GM19372 (cell line): ENCODE data around the gene EPS8.

ENCODE experiments used
- ATAC-seq: cut with Tn5 transposase; IDR thresholded peaks from one replicate; pipeline ENCODE4 v1.9.1; 2021; ENCODE audit warnings: mild to moderate bottlenecking, low read depth, moderate library complexity; ENCODE audit not compliant: unreplicated experiment

The EPS8 gene

GRCh38 chr12:15789220-15790171 is at the start of gene EPS8:
TSS of gene EPS8 (minus strand) at chr12:15789388. CDS start at chr12:15682951, 106,437 bp downstream.
- peak; percentile 78 for ATAC-seq

GRCh38 chr12:15837141-15837790 is 48.1 kb upstream of the EPS8 start:
- no peak for ATAC-seq

GRCh38 chr12:15834575-15834974 is 45.4 kb upstream of the EPS8 start:
- ATAC-seq: no peak

- ATAC-seq: no peak
These were observed 42.3 kb upstream of the EPS8 start for GRCh38 chr12:15831315-15831978.

- no peak for ATAC-seq
These were observed 41.4 kb upstream of the EPS8 start for GRCh38 chr12:15830538-15830937.

- no peak for ATAC-seq
These were observed 40.8 kb upstream of the EPS8 start for GRCh38 chr12:15829949-15830348.

GRCh38 chr12:15829255-15829654 is 40.1 kb upstream of the EPS8 start:
- no peak for ATAC-seq

- ATAC-seq: no peak
These were observed 37.9 kb upstream of the EPS8 start for GRCh38 chr12:15827136-15827535.

- ATAC-seq: no peak
These were observed 35.3 kb upstream of the EPS8 start for GRCh38 chr12:15824516-15824915.

GRCh38 chr12:15823360-15824128 is 34.4 kb upstream of the EPS8 start:
- no peak for ATAC-seq

- ATAC-seq: no peak
These were observed 30.7 kb upstream of the EPS8 start for GRCh38 chr12:15819644-15820437.

- ATAC-seq: no peak
These were observed 29.2 kb upstream of the EPS8 start for GRCh38 chr12:15818418-15818817.

- ATAC-seq: no peak
These were observed 26.5 kb upstream of the EPS8 start for GRCh38 chr12:15815730-15816129.

- no peak for ATAC-seq
These were observed 22.3 kb upstream of the EPS8 start for GRCh38 chr12:15811214-15812127.

GRCh38 chr12:15808652-15809051 is 19.5 kb upstream of the EPS8 start:
- no peak for ATAC-seq

- ATAC-seq: no peak
These were observed 19.1 kb upstream of the EPS8 start for GRCh38 chr12:15808250-15808649.

- ATAC-seq: no peak
These were observed 17.6 kb upstream of the EPS8 start for GRCh38 chr12:15806826-15807225.
